PC-9 (cell line): ENCODE measurements around the gene NOS1AP. TPM values are rescaled to one million over a fixed set of nuclear protein-coding genes. Genes with fewer than 3 reads are reported as not detected.

Source experiments
- BruUV-seq: library from RNA; stranded (reverse); fragments of 400-500 nt; replicated peaks from 2 replicates; lab custom pipeline; 2021; lab: Mats Ljungman, UMichigan
- CTCF ChIA-PET: fragments of 300-600 bp; sonication (Branson Sonifier 250); formaldehyde crosslinking; loops from one replicate; lab custom pipeline; 2022; ENCODE audit warnings: antibody characterized with exemption; lab: Charles Lee
- POLR2A ChIA-PET: fragments of 300-600 bp; sonication (Branson Sonifier 250); formaldehyde crosslinking; loops from one replicate; lab custom pipeline; 2022; ENCODE audit warnings: antibody characterized with exemption; ENCODE audit not compliant: unreplicated experiment; lab: Charles Lee
- DNase-seq, 2 experiments: peaks; one replicate each; pipeline versions ENCODE4 v3.0.0 to v3.0.0-alpha.2; 2015 to 2022; ENCODE audit warnings: mixed read lengths in 1 of 2
- H2AFZ ChIP-seq: fragments of 200-600 bp; sonication (generic); 2 replicates; pipeline ENCODE4 v1.8.1; 2017; ENCODE audit warnings: antibody characterized with exemption
- H3F3A ChIP-seq: fragments of 200-600 bp; sonication (generic); 2 replicates; pipeline ENCODE4 v1.8.1; 2017; ENCODE audit warnings: antibody characterized with exemption, mild to moderate bottlenecking, low read depth; ENCODE audit not compliant: insufficient read depth
- H3K27ac ChIP-seq: fragments of 200-600 bp; sonication (generic); 2 replicates; pipeline ENCODE4 v1.6.1; 2016; ENCODE audit warnings: mixed run types
- H3K27me3 ChIP-seq: fragments of 200-600 bp; sonication (generic); 2 replicates; pipeline ENCODE4 v1.6.1; 2016; ENCODE audit warnings: low read depth, mixed run types; ENCODE audit not compliant: insufficient read depth
- H3K36me3 ChIP-seq: fragments of 200-600 bp; sonication (generic); 2 replicates; pipeline ENCODE4 v1.6.1; 2016; ENCODE audit warnings: low read depth, mixed run types
- H3K4me1 ChIP-seq: fragments of 200-600 bp; sonication (generic); replicated peaks from 2 replicates; pipeline ENCODE4 v1.6.1; 2016; ENCODE audit warnings: mixed run types; ENCODE audit not compliant: insufficient read depth
- H3K4me2 ChIP-seq: fragments of 200-600 bp; sonication (generic); 2 replicates; pipeline ENCODE4 v1.6.1; 2017; ENCODE audit warnings: mixed run types
- H3K4me3 ChIP-seq: fragments of 200-600 bp; sonication (generic); 2 replicates; pipeline ENCODE4 v1.6.1; 2016; ENCODE audit warnings: mixed run types
- H3K79me2 ChIP-seq: fragments of 200-600 bp; sonication (generic); 2 replicates; pipeline ENCODE4 v1.6.1; 2017; ENCODE audit warnings: low read depth, mixed run types
- H3K9me2 ChIP-seq: fragments of 200-600 bp; sonication (generic); 2 replicates; pipeline ENCODE4 v1.8.1; 2017; ENCODE audit warnings: mild to moderate bottlenecking; ENCODE audit not compliant: insufficient read depth
- H3K9me3 ChIP-seq: fragments of 200-600 bp; sonication (generic); 2 replicates; pipeline ENCODE4 v1.8.1; 2016; ENCODE audit warnings: low read depth; ENCODE audit not compliant: insufficient read depth
- H4K20me1 ChIP-seq: fragments of 200-600 bp; sonication (generic); 2 replicates; pipeline ENCODE4 v1.8.1; 2017; ENCODE audit not compliant: insufficient read depth
- CTCF ChIP-seq: fragments of 200-600 bp; sonication (generic); conservative IDR thresholded peaks from 2 replicates; pipeline ENCODE4 v1.6.1; 2017; ENCODE audit warnings: mixed run types, antibody characterized with exemption, mild to moderate bottlenecking, moderate library complexity
- EZH2 ChIP-seq: fragments of 200-600 bp; sonication (generic); IDR thresholded peaks from 2 replicates; pipeline ENCODE4 v1.8.0; 2017; ENCODE audit warnings: antibody characterized with exemption, low read depth
- intact Hi-C: fragments of 100-400 bp; cut with micrococcal nuclease; formaldehyde crosslinking; loops from one replicate; pipeline ENCODE4 v1.10.0; 2022; ENCODE audit not compliant: unreplicated experiment
- total RNA-seq: library from RNA; stranded (reverse); gene quantifications from 2 replicates; pipeline ENCODE4 v1.2.3, GENCODE V29; 2021

NOS1AP gene
- total RNA-seq, 1 experiment from 2014 or later, result 9.9 TPM

- Histone ChIP-seq H3K4me3 (no peak overlapping the region), H3K27ac (no peak overlapping the region), H3K4me2 (no peak overlapping the region), H3K4me1 (no peaks in the 10 kb centered on the region), H3K9me2 (no peaks in the 10 kb centered on the region), H3K36me3 (no peaks in the 10 kb centered on the region), H3K27me3 (no peaks in the 10 kb centered on the region), H3K9me3 (no peaks in the 10 kb centered on the region), H4K20me1 (no peaks in the 10 kb centered on the region), H3F3A (no peaks in the 10 kb centered on the region), H2AFZ (no peak overlapping the region), H3K79me2 (no peaks in the 10 kb centered on the region)
- BruUV-seq, result no TSS peak
- intact Hi-C loops, result no loop called here
- TF ChIP-seq CTCF, result no peak
- POLR2A ChIA-PET, result no interaction called here
- no peak for DNase-seq
- CTCF ChIA-PET, result no interaction called here
These were observed 246.7 kb downstream of the NOS1AP start for GRCh38 chr1:162316187-162316586.

GRCh38 chr1:162317621-162318020 lies 248.1 kb downstream of the NOS1AP start:
- no peaks in the 10 kb centered on the region for H3K9me2 ChIP-seq
- no peaks in the 10 kb centered on the region for H3K4me1 ChIP-seq
- H3K27ac ChIP-seq, result no peak overlapping the region
- H4K20me1 ChIP-seq, result no peaks in the 10 kb centered on the region
- intact Hi-C loops, result no loop called here
- ChIA-PET POLR2A (interaction anchor here (0.6 kb wide), 1 partner anchor 30 kb away, joined by 5 read pairs; no protein-coding TSS in a partner anchor), CTCF (no interaction called here)
- H3K27me3 ChIP-seq, result no peaks in the 10 kb centered on the region
- 0 out of 2 replicates have a peak, but pooled peaks cover 4% of the 10 kb centered on the region for H3K36me3 ChIP-seq
- H3F3A ChIP-seq, result no peaks in the 10 kb centered on the region; the same call in 1 of the 2 replicates
- H3K4me2 ChIP-seq, result no peak overlapping the region
- DNase-seq, result no peak
- H3K79me2 ChIP-seq, result no peaks in the 10 kb centered on the region
- BruUV-seq, result no TSS peak
- no peak overlapping the region for H3K4me3 ChIP-seq
- H3K9me3 ChIP-seq, result no peaks in the 10 kb centered on the region
- H2AFZ ChIP-seq, result no peak overlapping the region
- no peak for TF ChIP-seq CTCF
- no peak for TF ChIP-seq EZH2

GRCh38 chr1:162319493-162320175 lies 250.1 kb downstream of the NOS1AP start:
- ChIA-PET POLR2A (interaction anchor here (0.6 kb wide), 1 partner anchor 10 kb away, joined by 7 read pairs; no protein-coding TSS in a partner anchor), CTCF (interaction anchor here (0.7 kb wide), 1 partner anchor 296 kb away, joined by 4 read pairs; the partner anchor contains the start of gene OLFML2B)
- intact Hi-C loops, result no loop called here
- Histone ChIP-seq H3K4me2 (no peak overlapping the region), H3K79me2 (no peaks in the 10 kb centered on the region), H2AFZ (no peak overlapping the region), H3K4me1 (no peaks in the 10 kb centered on the region), H3K4me3 (no peak overlapping the region), H4K20me1 (no peaks in the 10 kb centered on the region), H3K9me2 (no peaks in the 10 kb centered on the region), H3F3A (no peaks in the 10 kb centered on the region; the same call in 1 of the 2 replicates), H3K27ac (no peak overlapping the region), H3K27me3 (no peaks in the 10 kb centered on the region), H3K9me3 (no peaks in the 10 kb centered on the region), H3K36me3 (0 out of 2 replicates have a peak, but pooled peaks cover 5% of the 10 kb centered on the region)
- TF ChIP-seq CTCF (no peak), EZH2 (no peak)
- no peak for DNase-seq
- no TSS peak for BruUV-seq
